Measurements from ENCODE around the gene FAM180B.
"Not testable (repeated sequence)": the region's sequence is repeated elsewhere in the genome, so short reads cannot be mapped to it uniquely, and the experiment has no call there.

The FAM180B gene

DNA sequence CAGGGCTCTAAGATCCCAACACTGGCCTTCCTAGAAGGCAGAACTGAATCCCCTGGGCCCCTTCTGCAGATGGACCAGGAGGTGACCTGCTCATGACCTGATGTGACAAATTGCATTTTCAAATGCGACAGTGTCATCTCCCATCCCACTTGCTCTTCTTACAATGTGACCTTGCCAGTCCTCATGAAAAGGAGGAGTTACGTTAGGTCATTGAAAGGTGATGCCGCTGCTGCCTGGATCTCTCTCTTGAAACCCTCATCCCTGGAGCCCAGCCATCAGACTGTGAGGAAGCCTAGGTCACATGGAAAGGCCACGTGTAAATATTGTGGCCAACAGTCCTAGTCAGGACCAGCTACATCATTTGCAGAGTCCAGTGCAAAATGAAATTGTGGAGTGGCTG lies 13.4 kb downstream of the FAM180B start:
- DNase-seq: peak; percentile 16

DNA sequence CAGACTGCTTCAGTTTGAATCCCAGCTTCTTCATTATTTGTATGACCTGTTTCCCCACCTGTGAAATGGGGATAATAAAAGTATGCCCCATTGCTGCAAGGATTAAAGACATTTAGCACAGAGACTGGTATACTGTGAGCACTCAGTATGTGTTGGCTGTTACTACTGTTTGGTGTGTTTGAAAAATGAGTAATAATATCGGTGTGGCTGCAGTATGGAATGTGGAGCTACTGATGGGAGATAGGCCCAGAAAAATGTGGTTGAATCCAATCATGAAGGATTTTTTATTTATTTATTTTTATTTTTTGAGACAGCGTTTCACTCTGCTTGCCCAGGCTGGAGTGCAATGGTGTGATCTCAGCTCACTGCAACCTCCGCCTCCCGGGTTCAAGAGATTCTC lies 16.8 kb downstream of the FAM180B start:
- DNase-seq: no peak

DNA sequence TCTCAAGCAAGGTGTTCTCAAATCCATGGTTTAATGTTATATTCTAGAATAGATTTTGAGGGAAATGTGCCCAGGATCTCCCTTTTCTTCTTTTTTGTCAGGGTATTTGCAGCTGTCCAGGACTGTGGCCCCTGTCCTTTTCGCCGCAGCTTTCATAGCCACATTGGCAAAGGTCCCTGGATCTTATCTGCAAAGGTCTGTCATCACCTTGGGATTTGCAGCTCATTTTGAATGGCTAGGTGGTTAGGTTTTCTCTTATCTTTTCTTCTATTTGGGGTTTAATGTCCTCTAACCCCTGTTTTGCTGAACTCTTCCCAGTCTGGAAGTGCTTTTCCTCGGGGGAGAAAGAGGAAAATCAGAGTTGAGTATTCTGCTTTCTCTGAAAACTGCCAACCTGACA lies 19.4 kb downstream of the FAM180B start:
- DNase-seq: no peak

DNA sequence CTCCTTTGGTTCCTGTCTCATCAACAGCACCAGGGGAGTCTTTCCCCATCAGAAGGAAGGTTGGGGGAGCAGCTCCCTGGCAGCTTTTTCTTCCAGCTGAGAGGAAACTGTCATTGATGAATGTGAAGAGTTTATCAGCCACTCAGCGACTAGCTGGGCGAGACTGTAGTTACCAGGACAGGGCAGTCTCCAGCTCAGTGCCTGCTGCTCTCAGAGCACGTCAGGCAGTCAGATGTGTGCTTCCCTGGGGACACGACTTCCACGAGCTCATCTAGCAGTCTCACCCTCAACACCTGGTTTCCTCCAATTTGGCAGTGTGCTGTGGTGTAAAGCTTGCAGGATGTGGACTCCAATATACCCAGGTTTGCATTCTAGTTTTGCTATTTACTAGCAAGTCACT lies 20.3 kb downstream of the FAM180B start:
- no peak for DNase-seq

DNA sequence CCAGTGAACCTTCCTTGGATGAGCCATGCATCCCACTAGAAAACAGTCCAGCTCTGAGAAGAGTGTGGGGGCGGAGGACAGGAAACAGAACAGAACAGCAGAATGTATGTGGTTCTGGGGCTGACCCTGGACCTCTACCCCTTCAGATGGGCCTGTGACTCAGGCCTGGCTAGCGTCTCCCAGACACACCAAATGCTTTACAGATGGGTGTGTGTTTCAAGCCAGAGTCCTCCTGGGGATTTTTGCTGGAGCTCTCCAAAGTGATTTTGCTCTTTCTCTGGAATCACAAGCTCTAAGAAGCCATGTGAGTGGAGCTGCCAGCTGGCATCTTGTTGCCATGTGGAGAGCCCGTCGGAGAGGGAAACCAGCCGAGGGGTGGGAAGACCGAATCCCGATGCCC lies 20.9 kb downstream of the FAM180B start:
- no peak for DNase-seq

DNA sequence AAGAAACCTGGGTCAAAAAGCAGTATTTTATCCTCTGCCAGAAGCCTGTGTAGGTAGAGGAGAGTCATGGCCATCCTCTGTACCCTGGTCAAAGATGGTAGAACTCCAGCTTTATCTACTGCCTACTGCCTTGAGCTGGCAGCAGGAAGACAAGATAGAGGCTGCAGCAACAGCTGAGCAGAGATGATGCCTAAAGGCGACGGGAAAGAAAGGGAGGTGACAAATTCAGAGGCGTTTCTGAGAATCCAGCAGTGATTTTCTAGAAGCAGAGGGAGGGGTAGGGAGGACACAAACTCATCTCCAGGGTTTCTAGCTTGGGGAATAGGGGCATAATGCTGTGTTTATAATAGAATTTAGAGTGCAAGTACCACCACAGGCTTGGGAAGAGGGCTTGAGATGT lies 23.2 kb downstream of the FAM180B start:
- DNase-seq: no peak

DNA sequence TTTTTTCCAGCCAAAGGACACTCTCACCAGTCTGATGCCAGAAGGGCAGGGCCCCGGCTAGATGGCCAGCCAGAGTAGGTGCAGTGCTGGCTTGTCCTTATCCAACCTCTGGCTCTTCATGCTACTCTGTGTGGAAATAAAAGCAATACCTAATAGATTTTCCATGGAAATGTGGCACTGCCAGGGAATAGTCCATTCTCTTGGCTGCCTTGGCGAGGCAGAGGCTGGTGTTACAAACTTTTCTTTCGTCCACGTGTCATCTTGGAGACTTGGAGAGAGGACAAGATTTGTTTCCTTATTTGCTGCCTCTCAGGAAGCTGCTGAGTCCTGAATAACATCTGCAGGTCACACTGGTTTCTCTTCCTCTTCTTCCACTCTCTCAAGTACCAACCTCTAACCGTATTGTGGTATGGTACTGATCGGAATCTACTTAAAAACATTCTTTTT lies 24.9 kb downstream of the FAM180B start:
- no peak for DNase-seq

DNA sequence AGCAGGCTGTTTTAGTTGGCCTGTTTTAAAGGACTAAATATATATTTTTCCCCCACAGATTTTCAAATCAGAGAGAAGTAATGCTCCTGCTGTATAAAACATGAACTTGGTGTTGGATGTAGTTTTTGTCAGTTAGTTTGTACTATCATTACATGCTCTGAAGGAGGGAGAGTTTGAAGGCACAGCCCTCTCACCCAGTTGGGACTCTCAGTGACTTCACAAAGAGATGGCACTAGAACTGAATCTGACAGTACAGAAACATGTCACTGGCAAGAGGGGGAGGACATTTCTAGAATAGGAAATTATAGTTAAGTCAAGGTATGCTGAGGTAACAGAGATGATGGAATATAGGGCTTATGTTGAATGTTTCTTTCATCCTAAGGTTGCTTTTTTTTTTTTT lies 28.8 kb downstream of the FAM180B start:
- no peak for DNase-seq

DNA sequence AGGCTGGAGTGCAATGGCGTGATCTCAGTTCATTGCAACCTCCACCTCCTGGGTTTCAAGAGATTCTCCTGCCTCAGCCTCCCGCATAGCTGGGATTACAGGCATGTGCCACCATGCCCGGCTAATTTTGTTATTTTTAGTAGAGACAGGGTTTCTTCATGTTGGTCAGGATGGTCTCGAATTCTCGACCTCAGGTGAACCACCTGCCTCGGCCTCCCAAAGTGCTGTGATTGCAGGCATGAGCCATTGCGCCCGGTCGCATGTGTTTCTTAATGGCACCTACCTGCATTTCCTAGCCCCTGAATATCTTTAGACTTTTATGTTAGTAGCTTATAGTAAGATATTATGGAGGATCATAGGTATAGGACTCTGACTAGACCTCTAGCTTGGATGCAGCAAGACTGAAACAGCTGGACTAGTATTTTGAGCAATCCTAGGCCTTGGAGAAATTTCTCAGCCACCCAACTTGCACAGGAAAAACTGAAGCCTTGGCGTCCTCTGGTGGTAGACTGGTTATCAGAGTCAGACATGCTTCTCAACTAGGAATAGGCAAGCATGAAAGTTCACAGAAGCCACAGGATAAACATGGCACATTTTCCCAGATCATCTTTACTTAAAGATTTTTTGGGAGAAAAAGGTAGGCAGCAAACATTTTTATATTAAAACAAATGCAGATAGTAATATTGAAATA lies 30.4 kb downstream of the FAM180B start:
- no peak for DNase-seq

DNA sequence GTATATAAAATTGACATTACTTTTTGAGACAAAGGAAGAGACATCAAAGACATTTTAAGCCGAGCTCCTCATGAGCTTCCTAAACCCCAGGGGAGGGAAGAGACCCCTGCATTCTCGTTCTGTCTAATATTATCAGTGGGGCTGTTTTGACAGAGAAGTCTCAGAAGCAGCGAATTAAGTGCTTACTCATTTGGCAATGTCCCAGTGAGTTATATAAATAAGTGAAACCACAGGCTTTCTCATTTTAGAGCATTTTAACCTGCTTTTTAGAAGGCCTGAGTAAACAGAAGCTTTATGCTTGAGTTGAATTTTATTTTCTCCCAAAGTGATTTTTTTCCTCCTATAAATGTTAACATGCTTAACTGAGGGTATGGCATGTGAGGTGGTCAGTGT lies 30.9 kb downstream of the FAM180B start:
- no peak for DNase-seq

DNA sequence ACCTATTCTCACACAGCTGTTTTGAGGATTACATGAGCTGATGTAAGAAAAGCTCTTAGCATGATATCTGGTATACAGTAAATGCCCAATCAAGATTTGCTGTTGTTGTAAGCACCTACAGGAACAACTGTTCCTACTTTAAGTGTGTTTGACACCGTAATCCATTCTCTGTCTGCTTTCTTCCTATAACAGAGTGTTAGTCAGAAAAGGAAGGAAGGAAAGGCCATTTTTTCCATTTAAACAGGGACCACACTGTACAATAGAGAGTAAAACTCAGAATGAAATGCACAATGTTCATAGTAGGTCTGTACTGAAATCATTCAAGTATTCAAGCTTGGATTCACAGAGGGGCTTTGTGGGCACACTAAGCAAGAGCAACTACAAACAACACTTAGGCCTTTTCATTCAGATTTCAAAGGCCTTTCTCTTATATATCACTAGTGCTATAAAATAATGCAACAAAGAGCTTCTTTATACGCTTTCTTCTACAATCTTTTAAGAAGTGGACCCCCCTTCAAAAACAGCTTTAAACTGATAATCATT lies 34.4 kb downstream of the FAM180B start:
- no peak for DNase-seq

DNA sequence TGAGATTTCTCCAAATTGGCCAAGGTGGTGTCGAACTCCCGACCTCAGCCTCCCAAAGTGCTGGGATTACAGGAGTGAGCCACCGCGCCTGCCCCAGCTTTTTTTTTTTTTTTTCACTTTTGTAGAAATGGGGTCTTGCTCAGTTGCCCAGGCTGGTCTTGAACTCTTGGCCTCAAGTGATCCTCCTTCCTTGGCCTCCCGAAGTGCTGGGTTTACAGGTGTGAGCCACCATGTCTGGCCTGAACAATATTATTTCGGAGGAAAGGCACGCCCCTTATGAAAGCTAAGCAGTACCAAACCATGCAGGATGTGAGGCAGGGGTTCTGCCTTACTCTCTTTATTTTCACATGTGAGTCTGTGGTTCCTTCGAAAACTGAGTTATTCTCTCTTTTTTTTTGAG lies 39.8 kb downstream of the FAM180B start:
- no peak for DNase-seq

DNA sequence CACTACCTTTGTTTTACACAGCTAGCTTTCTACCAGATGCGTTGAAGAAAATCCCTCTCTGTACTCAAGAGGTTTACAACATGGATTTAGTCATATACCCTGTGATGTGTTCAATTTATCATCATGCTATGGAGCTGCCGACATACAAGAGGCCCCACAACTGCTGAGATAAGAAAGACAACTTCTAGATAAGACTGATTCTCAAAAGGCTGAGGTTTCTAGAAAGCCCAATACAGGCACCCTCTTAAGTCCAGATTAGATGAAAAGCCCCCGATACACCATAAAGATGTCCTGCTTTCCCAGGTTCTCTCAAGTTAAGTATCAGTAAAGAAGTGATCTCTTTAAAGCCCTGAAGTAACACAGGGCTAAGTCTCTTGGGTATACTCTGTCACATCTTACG lies 41.5 kb downstream of the FAM180B start:
- no peak for DNase-seq

DNA sequence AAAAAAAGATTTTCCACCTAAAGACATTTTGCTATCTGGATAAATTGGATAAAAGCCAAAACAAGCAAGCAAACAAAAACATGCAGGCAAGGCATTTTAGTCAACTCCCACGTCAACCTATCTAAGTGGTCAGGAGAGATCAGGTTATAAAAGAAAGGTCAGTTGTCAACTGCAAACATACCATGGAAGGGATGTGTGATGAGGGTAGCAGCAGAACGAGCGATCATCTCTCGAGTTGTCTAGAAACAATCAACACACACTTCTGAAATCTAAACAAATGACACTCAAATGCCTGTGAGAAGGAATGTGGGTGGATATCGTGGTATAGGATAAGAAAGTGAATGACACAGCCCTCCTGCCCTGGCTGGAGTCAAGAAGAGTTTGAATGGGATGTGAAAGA lies 45.0 kb downstream of the FAM180B start:
- DNase-seq: no peak

DNA sequence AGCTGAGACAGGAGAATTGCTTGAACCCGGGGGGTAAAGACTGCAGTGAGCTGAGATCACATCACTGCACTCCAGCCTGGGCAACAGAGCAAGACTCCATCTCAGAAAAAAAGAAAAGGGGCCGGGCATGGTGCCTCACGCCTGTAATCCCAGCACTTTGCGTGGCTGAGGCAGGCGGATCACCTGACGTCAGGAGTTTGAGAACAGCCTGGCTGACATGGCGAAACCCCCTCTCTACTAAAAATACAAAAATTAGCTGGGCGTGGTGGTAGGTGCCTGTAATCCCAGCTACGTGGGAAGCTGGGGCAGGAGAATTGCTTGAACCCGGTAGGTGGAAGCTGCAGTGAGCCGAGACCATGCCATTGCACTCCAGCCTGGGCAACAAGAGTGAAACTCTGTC lies 49.9 kb downstream of the FAM180B start:
- DNase-seq: not testable (repeated sequence)
